ENCODE data around the gene TTLL4.

Gene TTLL4

DNA sequence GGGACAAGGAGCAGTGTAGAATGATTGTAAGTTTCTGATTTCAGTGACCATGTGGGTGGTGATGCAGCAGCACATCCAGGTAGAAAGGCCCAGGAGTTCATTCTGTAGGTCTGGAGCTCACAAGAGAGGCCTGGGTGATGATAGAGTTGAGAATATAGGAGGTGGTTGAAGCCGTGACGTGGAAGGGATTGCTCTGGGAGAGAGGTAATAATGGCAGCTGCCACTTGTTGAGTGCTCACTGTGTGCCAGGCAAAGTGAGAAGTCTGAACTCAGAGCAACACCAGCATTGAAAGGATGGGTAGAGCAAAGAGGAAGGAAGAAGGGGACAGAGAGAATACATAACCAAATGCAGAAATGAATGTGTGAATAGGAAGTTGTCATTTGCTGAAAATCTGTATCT, 3.3 kb downstream of the TTLL4 start:
- DNase-seq: no peak

GRCh38 chr2:218716070-218716469, 5.4 kb downstream of the TTLL4 start:
- no peak for DNase-seq

- DNase-seq: no peak
Measured at GRCh38 chr2:218717262-218717661, 6.6 kb downstream of the TTLL4 start.

DNA sequence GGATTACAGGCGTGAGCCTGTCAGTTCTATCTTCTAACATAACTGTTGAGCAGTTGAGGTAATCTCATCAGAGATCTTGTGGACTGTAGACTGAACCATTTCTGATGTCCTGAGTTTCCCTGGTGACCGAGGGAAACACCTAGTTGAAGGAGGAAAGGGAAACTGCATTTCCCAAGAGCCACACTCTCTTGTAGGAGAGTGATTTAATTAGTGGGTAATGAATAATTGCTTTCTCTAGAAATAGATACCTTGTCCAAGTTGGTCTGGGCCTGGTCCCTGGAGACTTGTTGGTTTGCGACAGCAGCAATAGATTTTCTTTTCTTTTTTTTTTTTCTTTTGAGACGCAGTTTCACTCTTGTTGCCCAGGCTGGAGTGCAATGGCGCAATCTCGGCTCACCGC, 7.4 kb downstream of the TTLL4 start:
- DNase-seq: no peak

- DNase-seq: no peak
Measured at GRCh38 chr2:218719457-218719856, 8.8 kb downstream of the TTLL4 start.

GRCh38 chr2:218720048-218721041, 9.7 kb downstream of the TTLL4 start:
- no peak for DNase-seq

GRCh38 chr2:218721488-218721887, 10.9 kb downstream of the TTLL4 start:
- DNase-seq: no peak

GRCh38 chr2:218721934-218722333, 11.3 kb downstream of the TTLL4 start:
- DNase-seq: no peak

- DNase-seq: no peak
Measured at GRCh38 chr2:218722419-218722818, 11.8 kb downstream of the TTLL4 start.

- DNase-seq: no peak
Measured at GRCh38 chr2:218722876-218723785, 12.5 kb downstream of the TTLL4 start.

DNA sequence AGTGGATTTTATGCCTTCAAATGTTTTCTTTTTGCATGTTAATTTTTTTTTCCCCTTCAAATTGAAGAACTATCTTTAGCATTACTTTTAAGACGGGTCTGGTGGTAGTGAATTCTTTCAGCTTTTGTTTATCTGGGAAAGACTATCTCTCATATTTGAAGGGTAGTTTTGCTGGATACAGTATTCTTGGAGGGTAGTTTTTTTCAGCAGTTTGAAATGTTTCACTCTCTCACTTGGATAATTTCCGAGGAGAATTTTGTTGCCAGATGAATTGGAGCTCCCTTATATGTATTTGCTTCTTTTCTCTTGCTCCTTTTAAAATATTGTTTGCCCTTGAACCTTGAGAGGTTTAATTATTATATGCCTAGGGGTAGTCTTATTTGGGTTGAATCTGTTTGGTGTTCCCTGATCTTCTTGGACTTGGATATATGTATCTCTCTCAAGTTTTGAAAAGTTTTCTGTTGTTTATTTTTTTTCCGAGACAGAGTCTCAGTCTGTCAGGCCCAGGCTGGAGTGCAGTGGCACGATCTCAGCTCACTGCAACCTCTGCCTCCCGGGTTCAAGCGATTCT, 15.5 kb downstream of the TTLL4 start:
- DNase-seq: no peak

DNA sequence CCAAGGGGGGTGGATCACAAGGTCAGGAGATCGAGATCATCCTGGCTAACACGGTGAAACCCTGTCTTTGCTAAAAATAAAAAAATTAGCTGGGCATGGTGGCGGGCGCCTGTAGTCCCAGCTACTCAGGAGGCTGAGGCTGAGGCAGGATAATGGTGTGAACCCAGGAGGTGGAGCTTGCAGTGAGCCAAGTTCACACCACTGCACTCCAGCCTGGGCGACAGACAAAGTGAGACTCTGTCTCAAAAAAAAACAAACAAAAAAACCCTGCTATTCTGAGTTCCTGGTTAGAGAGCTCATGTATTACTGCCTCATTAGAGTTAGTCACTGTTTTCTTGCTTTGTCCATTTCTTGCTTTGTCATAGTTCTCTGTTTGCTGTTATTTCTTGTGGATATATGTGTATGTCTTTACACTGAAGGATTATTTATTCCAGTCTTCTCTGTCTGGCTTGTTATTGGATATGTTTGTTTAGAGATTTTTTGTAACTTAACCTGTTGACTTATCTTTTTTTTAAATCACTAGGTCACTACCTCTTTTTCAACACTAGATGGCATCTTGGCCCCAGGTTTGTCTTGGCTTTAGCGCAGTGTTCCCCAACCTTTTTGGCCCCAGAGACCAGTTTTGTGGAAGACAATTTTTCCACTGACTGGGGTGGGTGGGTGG, 17.0 kb downstream of the TTLL4 start:
- peak in 1 of 5 donors; percentile 21 for DNase-seq

GRCh38 chr2:218729640-218730039, 19.0 kb downstream of the TTLL4 start:
- no peak for DNase-seq

GRCh38 chr2:218732052-218732760, 21.6 kb downstream of the TTLL4 start:
- no peak for DNase-seq

GRCh38 chr2:218732761-218733158, 22.1 kb downstream of the TTLL4 start:
- DNase-seq: no peak

DNA sequence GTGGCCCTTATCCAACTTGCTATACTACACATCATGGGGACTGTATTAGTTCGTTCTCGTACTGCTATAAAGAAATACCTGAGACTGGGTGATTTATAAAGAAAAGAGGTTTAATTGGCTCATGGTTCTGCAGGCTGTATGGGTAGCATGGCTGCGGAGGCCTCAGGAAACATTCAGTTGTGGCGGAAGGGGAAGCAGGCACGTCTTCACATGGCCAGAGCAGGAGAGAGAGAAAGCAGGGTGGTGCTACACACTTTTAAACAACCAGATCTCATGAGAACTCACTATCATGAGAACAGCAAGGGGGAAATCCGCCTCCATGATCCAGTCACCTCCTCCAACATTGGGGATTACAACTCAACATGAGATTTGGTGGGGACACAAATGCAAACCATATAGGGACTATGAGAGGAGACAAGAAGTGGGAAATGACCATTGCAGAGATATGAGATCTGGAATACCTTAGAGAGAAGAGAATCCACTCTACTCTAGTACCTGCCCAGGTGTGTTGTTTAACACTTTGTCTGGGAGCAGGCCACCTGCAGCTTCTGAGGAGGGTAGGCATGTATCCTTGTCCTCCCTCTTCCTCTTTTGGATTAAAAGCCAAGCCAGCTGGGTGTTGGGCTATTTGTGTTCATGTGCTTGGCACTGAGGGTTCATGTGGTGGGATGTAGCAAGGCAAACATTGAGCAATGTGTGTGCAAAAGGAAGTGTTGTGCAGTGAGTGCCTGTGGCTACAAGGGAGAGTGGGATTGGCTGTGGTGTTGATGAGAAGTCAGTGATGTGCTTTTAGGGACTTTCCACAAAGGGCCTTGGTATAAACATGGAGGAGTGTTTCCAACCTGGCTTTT, 22.8 kb downstream of the TTLL4 start:
- peak in 1 of 5 donors; percentile 54 for DNase-seq

GRCh38 chr2:218734190-218734975, 23.7 kb downstream of the TTLL4 start:
- DNase-seq: no peak

GRCh38 chr2:218736531-218736930, 25.9 kb downstream of the TTLL4 start:
- DNase-seq: no peak

- no peak for DNase-seq
Measured at GRCh38 chr2:218743068-218743467, 32.4 kb downstream of the TTLL4 start.

GRCh38 chr2:218744615-218745014, 34.0 kb downstream of the TTLL4 start:
- DNase-seq: no peak
